Fibroblast of lung (primary cell): ENCODE measurements around the gene TEX13A. TPM values are rescaled to one million over a fixed set of nuclear protein-coding genes. Genes with fewer than 3 reads are reported as not detected.

Experiments used
- DNase-seq, 2 donors: peaks; one replicate each; pipeline versions ENCODE4 v3.0.0 to v3.0.0-alpha.2; 2010; ENCODE audit warnings: low read depth in 2 of 2
- H2AFZ ChIP-seq: 2 replicates; pipeline ENCODE4 v1.5.1; 2012; ENCODE audit warnings: low read length, control low read depth, inconsistent platforms
- H3K27ac ChIP-seq: 2 replicates; pipeline ENCODE4 v1.5.1; 2011; ENCODE audit warnings: low read length, control low read depth; ENCODE audit not compliant: insufficient read depth
- H3K27me3 ChIP-seq: 2 replicates; pipeline ENCODE4 v1.5.1; 2011; ENCODE audit warnings: mild to moderate bottlenecking, low read length; ENCODE audit not compliant: control insufficient read depth, insufficient read depth
- H3K36me3 ChIP-seq: 2 replicates; pipeline ENCODE4 v1.5.1; 2011; ENCODE audit warnings: low read length; ENCODE audit not compliant: control insufficient read depth, insufficient read depth
- H3K4me1 ChIP-seq: 2 replicates; pipeline ENCODE4 v1.5.1; 2011; ENCODE audit warnings: low read length; ENCODE audit not compliant: control insufficient read depth, insufficient read depth; ENCODE audit errors: extremely low read depth
- H3K4me2 ChIP-seq: 2 replicates; pipeline ENCODE4 v1.5.1; 2011; ENCODE audit warnings: low read length, control low read depth; ENCODE audit not compliant: insufficient read depth; ENCODE audit errors: extremely low read depth
- H3K4me3 ChIP-seq, 4 experiments: fragments of 200-600 bp in 1 of 4; sonication (generic) in 1 of 4; replicated peaks in 1 of 4; 2 replicates each; pipeline ENCODE4 v1.5.1; 2011 to 2016; ENCODE audit warnings: low read length in 4 of 4, low read depth in 3 of 4, mild to moderate bottlenecking in 3 of 4, control low read depth in 2 of 4, inconsistent platforms in 1 of 4, mixed read lengths in 1 of 4; ENCODE audit not compliant: insufficient read depth in 1 of 4; ENCODE audit errors: control extremely low read depth in 1 of 4
- H3K79me2 ChIP-seq: 2 replicates; pipeline ENCODE4 v1.5.1; 2012; ENCODE audit warnings: mild to moderate bottlenecking, low read length, inconsistent platforms; ENCODE audit not compliant: control insufficient read depth, insufficient read depth
- H3K9ac ChIP-seq: 2 replicates; pipeline ENCODE4 v1.5.1; 2011; ENCODE audit warnings: mild to moderate bottlenecking, low read length, control low read depth; ENCODE audit not compliant: insufficient read depth
- H3K9me3 ChIP-seq: 2 replicates; pipeline ENCODE4 v1.5.1; 2012; ENCODE audit warnings: low read depth, low read length; ENCODE audit not compliant: control insufficient read depth, insufficient read depth
- H4K20me1 ChIP-seq: 2 replicates; pipeline ENCODE4 v1.5.1; 2011; ENCODE audit warnings: low read length; ENCODE audit not compliant: control insufficient read depth, insufficient read depth; ENCODE audit errors: extremely low read depth
- EZH2 ChIP-seq: IDR thresholded peaks from 2 replicates; pipeline ENCODE4 v1.5.1; 2012; ENCODE audit warnings: low read length, control low read depth, mild to moderate bottlenecking; ENCODE audit errors: missing control alignments
- polyA minus RNA-seq: library from RNA; depleted of rRNA, polyadenylated mRNA; stranded (reverse); fragments of >200 nt; gene quantifications from 2 replicates; pipeline ENCODE4 v1.2.3, GENCODE V29; 2011; ENCODE audit warnings: low replicate concordance
- polyA plus RNA-seq, 2 donors: library from polyadenylated mRNA; depleted of rRNA in 1 of 2; stranded (reverse) in 1 of 2; unstranded in 1 of 2; fragments of >200 nt; gene quantifications; 2 replicates each; pipeline ENCODE4 v1.2.1, GENCODE V29; 2011 to 2012; ENCODE audit warnings: missing spikeins in 1 of 2
- total RNA-seq: library from RNA; depleted of rRNA; stranded (reverse); fragments of >200 nt; gene quantifications from 2 replicates; pipeline ENCODE4 v1.2.1, GENCODE V29; 2014
- TF ChIP-seq, protein P1 (sequence below), 2 donors: IDR thresholded peaks in 1 of 2; conservative IDR thresholded peaks in 1 of 2; 1 replicate in 1 of 2; 2 replicates in 1 of 2; pipeline ENCODE4 v1.5.1; 2011 to 2012; ENCODE audit warnings: low read length in 2 of 2, control low read depth in 1 of 2, inconsistent platforms in 1 of 2, low read depth in 1 of 2, mild to moderate bottlenecking in 1 of 2

TEX13A gene, protein sequence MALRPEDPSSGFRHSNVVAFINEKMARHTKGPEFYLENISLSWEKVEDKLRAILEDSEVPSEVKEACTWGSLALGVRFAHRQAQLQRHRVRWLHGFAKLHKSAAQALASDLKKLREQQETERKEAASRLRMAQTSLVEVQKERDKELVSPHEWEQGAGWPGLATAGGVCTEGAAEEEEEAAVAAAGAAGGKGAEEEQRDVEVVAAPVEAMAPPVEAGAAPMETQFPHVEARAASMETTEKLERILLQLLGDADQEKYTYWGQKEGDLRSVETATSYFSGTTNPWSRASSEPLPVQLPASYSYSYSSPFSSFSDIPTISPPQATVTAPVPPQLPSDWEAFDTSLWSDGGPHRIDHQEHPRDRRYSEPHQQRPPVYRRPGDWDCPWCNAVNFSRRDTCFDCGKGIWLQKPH
- total RNA-seq (not detected in 2 replicates), polyA plus RNA-seq (not detected in 2 replicates), polyA minus RNA-seq (not detected in 2 replicates)
- polyA plus RNA-seq (2012), result not detected in 2 replicates

DNA sequence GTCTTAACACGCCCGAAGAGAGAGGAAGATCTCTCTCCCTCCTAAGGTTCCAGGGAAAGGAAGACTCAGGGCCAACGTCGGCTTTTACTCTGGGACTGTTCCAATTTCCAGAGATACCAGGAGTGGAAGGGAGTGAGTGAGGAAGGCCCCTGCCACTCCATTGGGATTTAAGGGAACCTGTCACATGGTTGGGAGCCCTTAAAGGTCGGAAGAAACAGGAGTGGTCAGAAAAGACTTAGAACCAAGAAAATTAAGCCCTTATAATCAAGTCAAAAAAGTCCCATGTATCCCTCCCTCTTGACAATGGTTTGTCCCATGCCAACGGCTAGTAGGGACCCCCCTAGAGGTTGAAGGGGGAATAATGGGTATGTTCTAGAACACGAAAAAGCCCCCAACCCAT is at the start of gene TEX13A:
TSS of gene TEX13A (minus strand) at position 59 of the 400 bp plus-strand sequence. CDS start 297 bp downstream, outside the sequence.
- Histone ChIP-seq H3K9me3 (no peaks in the 10 kb centered on the region), H3K79me2 (no peaks in the 10 kb centered on the region), H3K27me3 (no peaks in the 10 kb centered on the region), H3K27ac (no peak within 1 kb of the TSS), H3K4me2 (no peak within 1 kb of the TSS), H3K4me1 (no peaks in the 10 kb centered on the region), H3K9ac (no peak within 1 kb of the TSS), H2AFZ (no peak within 1 kb of the TSS), H3K36me3 (no peaks in the 10 kb centered on the region), H4K20me1 (no peaks in the 10 kb centered on the region), H3K4me3 (no peak within 1 kb of the TSS)
- DNase-seq, result no peak
- no peak for TF ChIP-seq EZH2
- TF ChIP-seq, protein P1, sequence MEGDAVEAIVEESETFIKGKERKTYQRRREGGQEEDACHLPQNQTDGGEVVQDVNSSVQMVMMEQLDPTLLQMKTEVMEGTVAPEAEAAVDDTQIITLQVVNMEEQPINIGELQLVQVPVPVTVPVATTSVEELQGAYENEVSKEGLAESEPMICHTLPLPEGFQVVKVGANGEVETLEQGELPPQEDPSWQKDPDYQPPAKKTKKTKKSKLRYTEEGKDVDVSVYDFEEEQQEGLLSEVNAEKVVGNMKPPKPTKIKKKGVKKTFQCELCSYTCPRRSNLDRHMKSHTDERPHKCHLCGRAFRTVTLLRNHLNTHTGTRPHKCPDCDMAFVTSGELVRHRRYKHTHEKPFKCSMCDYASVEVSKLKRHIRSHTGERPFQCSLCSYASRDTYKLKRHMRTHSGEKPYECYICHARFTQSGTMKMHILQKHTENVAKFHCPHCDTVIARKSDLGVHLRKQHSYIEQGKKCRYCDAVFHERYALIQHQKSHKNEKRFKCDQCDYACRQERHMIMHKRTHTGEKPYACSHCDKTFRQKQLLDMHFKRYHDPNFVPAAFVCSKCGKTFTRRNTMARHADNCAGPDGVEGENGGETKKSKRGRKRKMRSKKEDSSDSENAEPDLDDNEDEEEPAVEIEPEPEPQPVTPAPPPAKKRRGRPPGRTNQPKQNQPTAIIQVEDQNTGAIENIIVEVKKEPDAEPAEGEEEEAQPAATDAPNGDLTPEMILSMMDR (conservative IDR thresholded peaks at IDR 0.05 in 1 of 2, IDR thresholded peaks at IDR 0.05 in 1 of 2; ENCODE audit: low read depth in 1 of 2, low read length in 2 of 2), result no peak

DNA sequence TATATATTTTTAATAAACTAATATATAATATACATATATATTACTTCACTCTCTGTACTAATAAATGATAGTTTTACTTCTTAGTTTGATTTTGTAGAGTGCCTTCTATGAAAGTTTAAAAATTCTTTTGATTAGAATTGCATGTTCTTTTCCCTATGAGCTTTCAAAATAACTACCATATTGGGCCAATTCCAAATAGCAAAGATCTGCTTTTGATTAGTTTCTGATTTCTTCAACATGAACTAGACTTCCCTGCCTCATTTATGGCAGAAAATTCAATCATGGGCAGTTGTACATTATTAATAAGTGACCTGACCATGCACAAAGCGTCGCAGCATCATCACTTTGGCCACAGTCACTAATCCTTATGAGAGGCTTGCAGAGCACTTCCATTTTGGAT is 48.9 kb upstream of the TEX13A start:
- H3K9ac ChIP-seq, result no peak overlapping the region
- no peaks in the 10 kb centered on the region for H3K9me3 ChIP-seq
- H3K27me3 ChIP-seq, result no peaks in the 10 kb centered on the region
- no peak overlapping the region for H3K27ac ChIP-seq
- no peaks in the 10 kb centered on the region for H4K20me1 ChIP-seq
- no peak overlapping the region for H2AFZ ChIP-seq
- DNase-seq, result no peak
- TF ChIP-seq EZH2, result no peak
- TF ChIP-seq, protein P1 (conservative IDR thresholded peaks at IDR 0.05 in 1 of 2, IDR thresholded peaks at IDR 0.05 in 1 of 2; ENCODE audit: low read depth in 1 of 2, low read length in 2 of 2), result no peak
- no peaks in the 10 kb centered on the region for H3K79me2 ChIP-seq
- no peaks in the 10 kb centered on the region for H3K36me3 ChIP-seq
- no peak overlapping the region for H3K4me2 ChIP-seq
- H3K4me1 ChIP-seq, result no peaks in the 10 kb centered on the region
- no peak overlapping the region for H3K4me3 ChIP-seq

DNA sequence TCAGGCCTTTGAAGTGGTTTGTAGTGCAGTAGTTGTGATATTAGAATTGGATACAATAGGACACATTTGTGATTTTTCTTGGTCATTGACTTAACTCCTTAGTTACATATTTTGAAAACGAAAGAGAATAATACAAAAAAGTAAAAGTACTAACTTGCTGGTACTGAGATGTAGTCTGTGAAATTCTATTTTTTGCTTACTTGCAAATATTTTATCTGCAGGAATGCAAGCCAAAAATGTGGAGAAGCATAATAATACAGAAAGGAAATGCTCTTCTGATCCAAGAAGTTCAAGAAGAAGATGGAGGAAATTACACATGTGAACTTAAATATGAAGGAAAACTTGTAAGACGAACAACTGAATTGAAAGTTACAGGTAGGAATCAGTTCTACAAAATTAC is 46.7 kb upstream of the TEX13A start:
- no peak for DNase-seq
- H3K9me3 ChIP-seq, result no peaks in the 10 kb centered on the region
- no peak overlapping the region for H3K4me3 ChIP-seq
- H2AFZ ChIP-seq, result no peak overlapping the region
- no peaks in the 10 kb centered on the region for H4K20me1 ChIP-seq
- no peak overlapping the region for H3K9ac ChIP-seq
- no peaks in the 10 kb centered on the region for H3K27me3 ChIP-seq
- H3K4me2 ChIP-seq, result no peak overlapping the region
- no peaks in the 10 kb centered on the region for H3K36me3 ChIP-seq
- TF ChIP-seq, protein P1 (conservative IDR thresholded peaks at IDR 0.05 in 1 of 2, IDR thresholded peaks at IDR 0.05 in 1 of 2; ENCODE audit: low read depth in 1 of 2, low read length in 2 of 2), result no peak
- TF ChIP-seq EZH2, result no peak
- no peak overlapping the region for H3K27ac ChIP-seq
- no peaks in the 10 kb centered on the region for H3K4me1 ChIP-seq
- H3K79me2 ChIP-seq, result no peaks in the 10 kb centered on the region
